ENCODE results near the gene CRIP3. TPM values are rescaled to one million over a fixed set of nuclear protein-coding genes. Genes with fewer than 3 reads are reported as not detected.

The CRIP3 gene
- total and polyA plus RNA-seq, 2 of the 4 experiments (the other 2 are of a cell fraction), result not detected

DNA sequence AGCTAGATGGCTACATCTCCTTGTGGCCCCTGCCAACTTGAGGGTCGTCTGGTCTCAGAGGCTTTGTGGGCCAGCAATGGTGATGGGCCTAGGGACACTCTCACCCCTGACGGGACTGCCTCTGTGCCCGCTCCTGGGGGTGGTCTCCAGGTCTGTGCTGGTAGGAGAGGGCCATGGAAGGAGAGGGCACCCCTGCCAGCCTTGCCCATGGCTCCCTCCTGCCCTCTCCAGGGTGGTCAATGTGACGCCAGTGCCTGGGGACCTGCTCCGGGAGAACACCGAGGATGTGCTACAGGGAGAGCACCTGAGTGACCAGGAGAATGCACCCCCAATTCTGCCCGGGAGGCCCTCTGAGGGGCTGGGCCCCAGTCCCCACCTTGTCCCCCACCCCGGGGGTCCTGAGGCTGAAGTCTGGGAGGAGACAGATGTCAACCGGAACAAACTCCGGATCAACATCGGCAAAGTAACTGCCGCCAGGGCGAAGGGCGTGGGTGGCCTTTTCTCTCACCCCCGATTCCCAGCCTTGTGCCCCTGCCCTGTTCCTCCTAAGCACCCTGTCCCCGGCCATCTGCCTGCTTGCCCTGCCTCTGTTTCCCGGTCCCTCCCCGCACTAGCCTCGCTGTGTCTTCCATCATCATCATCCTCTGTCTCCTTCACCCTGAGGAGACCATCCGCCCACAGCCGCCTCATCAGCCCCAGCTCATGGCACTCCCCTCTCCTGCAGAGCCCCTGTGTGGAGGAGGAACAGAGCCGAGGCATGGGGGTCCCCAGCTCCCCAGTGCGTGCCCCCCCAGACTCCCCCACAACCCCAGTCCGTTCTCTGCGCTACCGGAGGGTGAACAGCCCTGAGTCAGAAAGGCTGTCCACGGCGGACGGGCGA lies 49.6 kb downstream of the CRIP3 start:
- DNase-seq (no peak), ATAC-seq (ENCODE audit: low read depth) (no peak)
- 90% methylated on average over 11 of the region's 30 CpGs; no CpG with 5 or more reads in 1 of the 2 experiments for WGBS, 2 experiments (ENCODE audit: extremely low coverage in 2 of 2, insufficient read length in 1 of 2)
- no peak overlapping the region for H4K91ac ChIP-seq (ENCODE audit: insufficient read depth, low read depth, low read length)
- no peak overlapping the region for H3K4me3 ChIP-seq (ENCODE audit: insufficient read depth, low read depth, low read length)
- no peak overlapping the region for H3K4ac ChIP-seq (ENCODE audit: low read depth, low read length)
- no peak overlapping the region for H3K9ac ChIP-seq (ENCODE audit: low read depth, low read length)
- H3K4me1 ChIP-seq (ENCODE audit: control insufficient read depth, insufficient read depth, low read length), result no peaks in the 10 kb centered on the region
- H3K9me1 ChIP-seq (ENCODE audit: insufficient read depth, low read length), result no peaks in the 10 kb centered on the region
- no peak overlapping the region for H2AFZ ChIP-seq (replicated peaks; ENCODE audit: low read length, poor library complexity)
- no peaks in the 10 kb centered on the region for H3K79me1 ChIP-seq (ENCODE audit: low read depth in 1 of 2, low read length in 2 of 2)
- CTCF ChIA-PET, result no interaction called here
- H3K9me3 ChIP-seq (ENCODE audit: control insufficient read depth, insufficient read depth, low read length), result no peaks in the 10 kb centered on the region
- dilution Hi-C loops (cut with HindIII; ENCODE audit: low sequenced_read_pairs, unreplicated experiment), result no loop called here
- H3K27ac ChIP-seq (ENCODE audit: insufficient read depth, low read length), result no peak overlapping the region
- H2BK5ac ChIP-seq (ENCODE audit: low read depth, low read length, poor library complexity, severe bottlenecking), result no peak overlapping the region
- intact Hi-C loops (cut with micrococcal nuclease), result no loop called here
- no peak overlapping the region for H2AK5ac ChIP-seq (ENCODE audit: low read depth, low read length)
- peaks cover 36% of the 10 kb centered on the region for H3K27me3 ChIP-seq (ENCODE audit: control insufficient read depth, insufficient read depth, low read length)
- no peak overlapping the region for H2BK15ac ChIP-seq (ENCODE audit: low read depth, low read length)
- no peaks in the 10 kb centered on the region for H4K20me1 ChIP-seq (ENCODE audit: insufficient read depth, low read length)
- no peak overlapping the region for H3K4me2 ChIP-seq (ENCODE audit: low read depth, low read length)
- no peak overlapping the region for H3K18ac ChIP-seq (ENCODE audit: low read depth, low read length)
- POLR2A ChIA-PET (ENCODE audit: unreplicated experiment), result no interaction called here
- no peaks in the 10 kb centered on the region for H3K36me3 ChIP-seq (ENCODE audit: control insufficient read depth, insufficient read depth, low read length)
- H2AK9ac ChIP-seq (replicated peaks; ENCODE audit: low read depth, low read length, poor library complexity), result peak overlapping the region; percentile 37
- H3K23ac ChIP-seq (ENCODE audit: low read depth, low read length), result no peak overlapping the region
- no TSS peak for BruUV-seq (replicated peaks)
- no peak overlapping the region for H2BK120ac ChIP-seq (ENCODE audit: low read depth, low read length)
- H3K14ac ChIP-seq (replicated peaks; ENCODE audit: low read depth, low read length), result no peak overlapping the region
- TF ChIP-seq CHD1 (IDR thresholded peaks at IDR 0.05; ENCODE audit: low read depth, low read length), result no peak
- TF ChIP-seq, protein P1, sequence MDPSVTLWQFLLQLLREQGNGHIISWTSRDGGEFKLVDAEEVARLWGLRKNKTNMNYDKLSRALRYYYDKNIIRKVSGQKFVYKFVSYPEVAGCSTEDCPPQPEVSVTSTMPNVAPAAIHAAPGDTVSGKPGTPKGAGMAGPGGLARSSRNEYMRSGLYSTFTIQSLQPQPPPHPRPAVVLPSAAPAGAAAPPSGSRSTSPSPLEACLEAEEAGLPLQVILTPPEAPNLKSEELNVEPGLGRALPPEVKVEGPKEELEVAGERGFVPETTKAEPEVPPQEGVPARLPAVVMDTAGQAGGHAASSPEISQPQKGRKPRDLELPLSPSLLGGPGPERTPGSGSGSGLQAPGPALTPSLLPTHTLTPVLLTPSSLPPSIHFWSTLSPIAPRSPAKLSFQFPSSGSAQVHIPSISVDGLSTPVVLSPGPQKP (IDR thresholded peaks at IDR 0.05; ENCODE audit: borderline replicate concordance, low read depth, low read length), result no peak
- no peak for TF ChIP-seq RCOR1 (IDR thresholded peaks at IDR 0.05; ENCODE audit: insufficient replicate concordance, low read length)
- no peak for TF ChIP-seq CEBPB (IDR thresholded peaks at IDR 0.05; ENCODE audit: low read depth, low read length)
- TF ChIP-seq NFE2L2 (IDR thresholded peaks at IDR 0.05; ENCODE audit: low read depth, low read length), result no peak
- no peak for TF ChIP-seq RAD21 (IDR thresholded peaks at IDR 0.05; ENCODE audit: low read length)
- TF ChIP-seq, protein P2, sequence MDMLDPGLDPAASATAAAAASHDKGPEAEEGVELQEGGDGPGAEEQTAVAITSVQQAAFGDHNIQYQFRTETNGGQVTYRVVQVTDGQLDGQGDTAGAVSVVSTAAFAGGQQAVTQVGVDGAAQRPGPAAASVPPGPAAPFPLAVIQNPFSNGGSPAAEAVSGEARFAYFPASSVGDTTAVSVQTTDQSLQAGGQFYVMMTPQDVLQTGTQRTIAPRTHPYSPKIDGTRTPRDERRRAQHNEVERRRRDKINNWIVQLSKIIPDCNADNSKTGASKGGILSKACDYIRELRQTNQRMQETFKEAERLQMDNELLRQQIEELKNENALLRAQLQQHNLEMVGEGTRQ (IDR thresholded peaks at IDR 0.05; ENCODE audit: low read depth, low read length), result no peak
- TF ChIP-seq, protein P3, sequence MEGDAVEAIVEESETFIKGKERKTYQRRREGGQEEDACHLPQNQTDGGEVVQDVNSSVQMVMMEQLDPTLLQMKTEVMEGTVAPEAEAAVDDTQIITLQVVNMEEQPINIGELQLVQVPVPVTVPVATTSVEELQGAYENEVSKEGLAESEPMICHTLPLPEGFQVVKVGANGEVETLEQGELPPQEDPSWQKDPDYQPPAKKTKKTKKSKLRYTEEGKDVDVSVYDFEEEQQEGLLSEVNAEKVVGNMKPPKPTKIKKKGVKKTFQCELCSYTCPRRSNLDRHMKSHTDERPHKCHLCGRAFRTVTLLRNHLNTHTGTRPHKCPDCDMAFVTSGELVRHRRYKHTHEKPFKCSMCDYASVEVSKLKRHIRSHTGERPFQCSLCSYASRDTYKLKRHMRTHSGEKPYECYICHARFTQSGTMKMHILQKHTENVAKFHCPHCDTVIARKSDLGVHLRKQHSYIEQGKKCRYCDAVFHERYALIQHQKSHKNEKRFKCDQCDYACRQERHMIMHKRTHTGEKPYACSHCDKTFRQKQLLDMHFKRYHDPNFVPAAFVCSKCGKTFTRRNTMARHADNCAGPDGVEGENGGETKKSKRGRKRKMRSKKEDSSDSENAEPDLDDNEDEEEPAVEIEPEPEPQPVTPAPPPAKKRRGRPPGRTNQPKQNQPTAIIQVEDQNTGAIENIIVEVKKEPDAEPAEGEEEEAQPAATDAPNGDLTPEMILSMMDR (conservative IDR thresholded peaks at IDR 0.05; ENCODE audit: low read depth, low read length), result no peak
- TF ChIP-seq BHLHE40 (IDR thresholded peaks at IDR 0.05; ENCODE audit: low read depth, low read length), result no peak
- TF ChIP-seq RFX5 (IDR thresholded peaks at IDR 0.05; ENCODE audit: low read depth, low read length), result no peak
- no peak for TF ChIP-seq MXI1 (IDR thresholded peaks at IDR 0.05; ENCODE audit: borderline replicate concordance, low read depth, low read length)
- no peak for TF ChIP-seq MAZ (IDR thresholded peaks at IDR 0.05; ENCODE audit: borderline replicate concordance, low read depth, low read length)
- in situ Hi-C loops (cut with MboI; ENCODE audit: low sequenced_read_pairs), result loop anchor here (5.0 kb wide), 1 partner anchor 233 kb away; no protein-coding TSS in a partner anchor
- H3K56ac ChIP-seq (ENCODE audit: extremely low read depth, insufficient read depth, low read length), result no peak overlapping the region
- no peak overlapping the region for H4K8ac ChIP-seq (ENCODE audit: low read depth in 2 of 2, low read length in 2 of 2)
- no peak overlapping the region for H2BK20ac ChIP-seq (ENCODE audit: low read depth, low read length)
- no peak overlapping the region for H4K5ac ChIP-seq (ENCODE audit: low read depth, low read length)

Data from IMR-90 (cell line).